H4 (cell line): ENCODE data around the gene RPS6KB2. TPM values are rescaled to one million over a fixed set of nuclear protein-coding genes. Genes with fewer than 3 reads are reported as not detected.
A peak's percentile ranks its signal among the peaks of the same experiment; 100 is the strongest.

ENCODE experiments used
- DNase-seq: peaks from one replicate; pipeline ENCODE4 v3.0.0-alpha.2; 2015; ENCODE audit warnings: low spot score
- total RNA-seq: library from RNA; depleted of rRNA; stranded (reverse); fragments of >200 nt; shearing (Covaris generic); gene quantifications from 2 replicates; pipeline ENCODE4 v1.2.3, GENCODE V29; 2014

Gene RPS6KB2
- total RNA-seq, 1 experiment from 2014 or later: 38.1 TPM

GRCh38 chr11:67429038-67429668 lies 859 bp downstream of the RPS6KB2 start:
- no peak for DNase-seq

GRCh38 chr11:67429722-67430121 lies 1.4 kb downstream of the RPS6KB2 start:
- no peak for DNase-seq

GRCh38 chr11:67431346-67432249 lies 3.3 kb downstream of the RPS6KB2 start:
- no peak for DNase-seq

GRCh38 chr11:67432655-67433349 lies 4.5 kb downstream of the RPS6KB2 start:
- no peak for DNase-seq

- no peak for DNase-seq
Observed at GRCh38 chr11:67433536-67434394, 5.5 kb downstream of the RPS6KB2 start.

GRCh38 chr11:67434395-67434881 lies 6.1 kb downstream of the RPS6KB2 start:
- DNase-seq: no peak

GRCh38 chr11:67435031-67435726 lies 6.9 kb downstream of the RPS6KB2 start:
- DNase-seq: no peak

- DNase-seq: no peak
Observed at GRCh38 chr11:67435727-67436458, 7.6 kb downstream of the RPS6KB2 start.

- DNase-seq: peak; percentile 33
Observed at GRCh38 chr11:67436459-67437081, 8.3 kb downstream of the RPS6KB2 start.

- no peak for DNase-seq
Observed at GRCh38 chr11:67437082-67437808, 9.0 kb downstream of the RPS6KB2 start, which contains the start of gene PTPRCAP. Gene PTPRCAP, minus strand, starts transcription at chr11:67437682. Its CDS starts 63 bp downstream, at chr11:67437619.

- DNase-seq: no peak
Observed at GRCh38 chr11:67437809-67438157, 9.5 kb downstream of the RPS6KB2 start.

- DNase-seq: no peak
Observed at GRCh38 chr11:67438158-67438902, 10.0 kb downstream of the RPS6KB2 start.

- DNase-seq: peak; percentile 39
Observed at GRCh38 chr11:67439321-67440228, 11.3 kb downstream of the RPS6KB2 start.

- no peak for DNase-seq
Observed at GRCh38 chr11:67440229-67441097, 12.2 kb downstream of the RPS6KB2 start.

- DNase-seq: no peak
Observed at GRCh38 chr11:67441098-67441563, 12.8 kb downstream of the RPS6KB2 start.
